Naive B cell (primary cell): ENCODE measurements around the gene TMEM63A. TPM values are rescaled to one million over a fixed set of nuclear protein-coding genes. Genes with fewer than 3 reads are reported as not detected.
"Not testable (repeated sequence)": the region's sequence is repeated elsewhere in the genome, so short reads cannot be mapped to it uniquely, and the experiment has no call there.

Source experiments
- ATAC-seq, 2 donors: fragments of 150-1000 bp; cut with Tn5 transposase; 2 replicates each; pipeline ENCODE4 v1.10.0; 2021; ENCODE audit warnings: low read depth in 2 of 2, mild to moderate bottlenecking in 2 of 2, moderate library complexity in 2 of 2
- DNase-seq: peaks from one replicate; pipeline ENCODE4 v3.0.0; 2022
- H3K27ac Mint-ChIP-seq, 6 donors: one replicate each; pipeline ENCODE4 v1.8.0; 2020 to 2022; ENCODE audit warnings: mild to moderate bottlenecking in 6 of 6, mixed read lengths in 6 of 6, moderate library complexity in 5 of 6, inconsistent platforms in 2 of 6
- H3K27me3 Mint-ChIP-seq, 3 donors: one replicate each; pipeline ENCODE4 v1.8.0; 2021 to 2022; ENCODE audit warnings: mixed read lengths in 3 of 3, mild to moderate bottlenecking in 1 of 3
- H3K36me3 Mint-ChIP-seq, 2 donors: one replicate each; pipeline ENCODE4 v1.8.0; 2020 to 2022; ENCODE audit warnings: mixed read lengths in 2 of 2, inconsistent platforms in 1 of 2, mild to moderate bottlenecking in 1 of 2
- H3K4me1 Mint-ChIP-seq, 3 donors: one replicate each; pipeline ENCODE4 v1.8.0; 2020 to 2022; ENCODE audit warnings: mixed read lengths in 3 of 3, inconsistent platforms in 1 of 3, mild to moderate bottlenecking in 1 of 3, moderate library complexity in 1 of 3
- H3K4me3 Mint-ChIP-seq, 8 donors: one replicate each; pipeline ENCODE4 v1.8.0; 2020 to 2022; ENCODE audit warnings: mild to moderate bottlenecking in 8 of 8, mixed read lengths in 8 of 8, moderate library complexity in 8 of 8, inconsistent platforms in 2 of 8
- H3K9me3 Mint-ChIP-seq, 7 donors: one replicate each; pipeline ENCODE4 v1.8.0; 2020 to 2022; ENCODE audit warnings: mixed read lengths in 7 of 7, mild to moderate bottlenecking in 5 of 7, inconsistent platforms in 2 of 7, moderate library complexity in 1 of 7
- polyA plus RNA-seq, 6 donors: library from polyadenylated mRNA; unstranded; fragments of 300-500 nt; fragmentation: Illumina TruSeq; gene quantifications; one replicate each; pipeline ENCODE4 v1.2.3, GENCODE V29; 2021; ENCODE audit warnings: low read depth in 6 of 6

TMEM63A gene
- polyA plus RNA-seq, 6 donors from 2014 or later: 10.6 to 38.5 (median 20.0) TPM

DNA sequence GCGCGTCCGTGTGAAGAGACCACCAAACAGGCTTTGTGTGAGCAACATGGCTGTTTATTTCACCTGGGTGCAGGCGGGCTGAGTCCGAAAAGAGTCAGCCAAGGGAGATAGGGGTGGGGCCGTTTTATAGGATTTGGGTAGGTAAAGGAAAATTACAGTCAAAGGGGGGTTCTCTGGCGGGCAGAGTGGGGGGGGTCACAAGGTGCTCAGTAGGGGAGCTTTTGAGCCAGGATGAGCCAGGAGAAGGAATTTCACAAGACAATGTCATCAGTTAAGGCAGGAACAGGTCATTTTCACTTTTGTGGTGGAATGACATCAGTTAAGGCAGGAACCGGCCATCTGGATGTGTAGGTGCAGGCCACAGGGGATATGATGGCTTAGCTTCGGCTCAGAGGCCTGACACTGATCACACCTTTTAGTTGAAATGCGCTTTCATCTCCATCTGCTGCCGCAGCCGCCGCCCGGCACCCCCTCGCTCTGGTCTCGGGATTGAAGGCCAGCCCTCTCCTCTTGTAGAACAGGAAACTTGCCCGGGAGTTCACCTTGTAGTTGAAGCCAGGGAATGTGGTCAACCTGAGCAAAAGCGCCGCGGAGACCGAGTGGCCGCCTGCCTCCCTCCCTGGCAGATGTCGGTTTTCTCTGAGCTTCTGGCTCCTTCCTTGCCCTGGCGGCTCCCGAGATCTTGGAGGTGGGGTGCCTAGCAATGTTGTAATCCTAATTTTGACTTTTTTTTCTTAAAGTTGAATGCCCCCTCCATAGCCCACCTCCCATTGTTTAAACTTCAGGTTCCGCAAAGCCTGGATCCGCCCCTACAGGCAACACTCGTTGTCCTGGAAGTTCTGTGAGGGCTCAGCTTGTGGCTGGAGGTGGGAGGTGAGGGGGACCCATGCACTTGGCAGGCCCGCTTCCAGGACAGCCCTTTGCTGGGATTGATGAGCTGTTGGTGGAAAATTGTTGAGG lies 71.3 kb downstream of the TMEM63A start:
- ATAC-seq, H3K9me3 Mint-ChIP-seq, H3K36me3 Mint-ChIP-seq, DNase-seq: not testable (repeated sequence)
- peaks cover 8 to 27% (median 8%) of the 10 kb centered on the region in 3 donors for H3K27me3 Mint-ChIP-seq
- peak overlapping the region in 2 of 6 donors; percentile 39 to 66 for H3K27ac Mint-ChIP-seq
- peaks cover 11 to 23% (median 14%) of the 10 kb centered on the region in 3 donors for H3K4me1 Mint-ChIP-seq
- peak overlapping the region; percentile 83 to 92 (median 87) for H3K4me3 Mint-ChIP-seq

DNA sequence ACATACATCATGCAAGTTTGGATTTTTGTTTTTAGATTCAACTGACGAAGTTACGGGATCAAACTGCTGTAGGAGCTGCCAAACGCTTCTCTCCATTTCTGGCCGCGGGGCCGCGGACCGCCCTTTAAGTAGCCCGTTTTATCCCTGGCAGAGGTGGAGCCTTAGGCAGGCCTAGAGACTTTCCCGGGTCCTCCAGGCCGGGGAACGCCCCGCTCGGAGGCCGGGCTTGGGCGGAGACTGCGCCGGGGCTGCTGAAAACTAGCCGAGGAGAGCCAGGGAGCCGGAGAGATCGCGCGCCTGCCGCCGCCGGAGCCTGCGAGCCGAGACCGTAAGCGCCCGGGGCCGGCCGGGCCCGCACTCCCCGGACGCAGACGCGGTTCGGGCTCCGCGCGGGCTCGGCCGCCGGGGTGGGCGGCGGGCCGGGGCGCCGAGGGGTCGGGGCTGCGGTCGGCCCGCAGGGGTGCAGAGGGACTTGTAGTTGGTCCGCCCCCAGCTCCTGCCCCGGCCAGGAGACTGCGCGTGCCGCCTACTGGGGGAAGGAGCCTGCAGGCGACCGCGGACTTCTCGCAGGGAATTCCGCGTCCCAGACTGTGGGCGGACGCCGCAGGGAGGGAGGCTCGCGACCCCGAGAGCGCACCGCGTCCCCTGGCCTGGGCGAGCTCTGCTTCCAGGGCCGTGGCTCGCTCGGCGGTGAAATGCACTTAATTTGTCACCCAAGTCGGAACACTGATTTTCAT lies 72.2 kb downstream of the TMEM63A start, which contains the start of gene EPHX1:
Gene EPHX1, plus strand, starts transcription at position 283 of the 737 bp plus-strand sequence. CDS start 18,606 bp downstream, outside the sequence.
- no peaks in the 10 kb centered on the region for H3K36me3 Mint-ChIP-seq
- peak; percentile 41 for DNase-seq
- peaks cover 8 to 27% (median 8%) of the 10 kb centered on the region in 3 donors for H3K27me3 Mint-ChIP-seq
- peaks cover 11 to 23% (median 14%) of the 10 kb centered on the region in 3 donors for H3K4me1 Mint-ChIP-seq
- ATAC-seq: peak; percentile 79 to 81
- peak within 1 kb of the TSS in 3 of 6 donors; percentile 30 to 66 (median 39) for H3K27ac Mint-ChIP-seq
- no peaks in the 10 kb centered on the region for H3K9me3 Mint-ChIP-seq
- peak within 1 kb of the TSS; percentile 83 to 92 (median 88) for H3K4me3 Mint-ChIP-seq

DNA sequence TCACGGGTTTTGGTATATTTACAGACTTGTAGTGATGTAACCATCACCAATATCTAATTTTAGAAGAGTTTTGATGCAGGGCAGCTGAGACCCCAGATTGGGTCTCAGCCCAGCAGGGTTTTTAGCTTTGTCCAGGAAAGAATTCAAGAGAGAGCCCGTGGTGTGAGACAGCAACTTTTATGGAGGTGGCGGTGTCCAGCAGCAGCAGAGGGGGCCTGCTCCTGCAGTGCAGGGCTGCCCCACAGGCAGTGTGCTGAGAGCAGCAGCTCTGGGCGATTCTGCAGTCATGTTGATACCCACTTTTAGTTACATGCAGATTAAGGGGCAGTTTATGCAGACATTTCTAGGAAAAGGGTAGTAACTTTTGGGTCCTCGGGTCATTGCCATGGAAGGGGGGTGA lies 74.0 kb downstream of the TMEM63A start:
- no peaks in the 10 kb centered on the region for H3K36me3 Mint-ChIP-seq
- no peak overlapping the region for H3K27ac Mint-ChIP-seq
- H3K27me3 Mint-ChIP-seq: peaks cover 8 to 27% (median 8%) of the 10 kb centered on the region in 3 donors
- ATAC-seq: no peak
- peak overlapping the region in 5 of 8 donors; percentile 6 to 86 (median 54) for H3K4me3 Mint-ChIP-seq
- DNase-seq: no peak
- H3K9me3 Mint-ChIP-seq: no peaks in the 10 kb centered on the region
- H3K4me1 Mint-ChIP-seq: peaks cover 14 to 23% (median 15%) of the 10 kb centered on the region in 3 donors

DNA sequence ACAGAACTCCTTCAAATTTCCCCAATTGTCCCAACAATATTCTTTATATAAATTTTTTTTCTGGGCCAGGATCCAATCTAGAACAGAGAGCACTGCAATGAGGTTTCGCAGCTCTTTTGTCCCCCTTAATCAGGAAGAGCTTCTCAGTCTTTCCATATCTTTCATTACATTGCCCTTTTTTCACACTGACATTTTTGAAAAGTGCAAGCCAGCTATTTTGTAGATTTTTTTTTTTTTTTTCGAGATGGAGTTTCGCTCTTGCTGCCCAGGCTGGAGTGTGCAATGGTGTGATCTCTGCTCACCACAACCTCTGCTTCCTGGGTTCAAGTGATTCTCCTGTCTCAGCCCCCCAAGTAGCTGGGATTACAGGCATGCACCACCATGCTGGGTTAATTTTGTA lies 75.4 kb downstream of the TMEM63A start:
- H3K36me3 Mint-ChIP-seq, H3K9me3 Mint-ChIP-seq, H3K4me3 Mint-ChIP-seq, ATAC-seq, H3K27ac Mint-ChIP-seq, DNase-seq: not testable (repeated sequence)
- Mint-ChIP-seq H3K4me1 (peaks cover 11 to 27% (median 14%) of the 10 kb centered on the region in 3 donors), H3K27me3 (peaks cover 8 to 27% (median 8%) of the 10 kb centered on the region in 3 donors)

DNA sequence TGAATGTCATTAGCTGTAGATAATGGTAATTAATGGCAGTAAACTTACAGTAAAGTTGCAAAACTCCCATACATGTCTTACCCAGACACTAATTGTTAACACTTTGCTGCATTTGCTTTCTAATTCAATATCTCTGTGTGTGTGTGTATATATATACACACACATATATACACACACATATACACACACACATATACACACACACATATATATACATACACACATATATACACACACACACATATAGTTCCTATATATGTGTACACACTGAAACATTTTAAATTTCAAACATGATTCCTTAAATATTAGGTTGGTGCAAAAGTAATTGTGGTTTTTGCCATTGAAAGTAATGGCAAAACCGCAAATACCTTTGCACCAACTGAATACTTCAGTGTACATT lies 75.9 kb downstream of the TMEM63A start:
- H3K27ac Mint-ChIP-seq: peak overlapping the region in 1 of 6 donors; percentile 57
- no peaks in the 10 kb centered on the region for H3K9me3 Mint-ChIP-seq
- no peaks in the 10 kb centered on the region for H3K36me3 Mint-ChIP-seq
- no peak overlapping the region for H3K4me3 Mint-ChIP-seq
- H3K27me3 Mint-ChIP-seq: peaks cover 8 to 27% (median 8%) of the 10 kb centered on the region in 3 donors
- no peak for ATAC-seq
- DNase-seq: no peak
- H3K4me1 Mint-ChIP-seq: peaks cover 11 to 22% (median 14%) of the 10 kb centered on the region in 3 donors

DNA sequence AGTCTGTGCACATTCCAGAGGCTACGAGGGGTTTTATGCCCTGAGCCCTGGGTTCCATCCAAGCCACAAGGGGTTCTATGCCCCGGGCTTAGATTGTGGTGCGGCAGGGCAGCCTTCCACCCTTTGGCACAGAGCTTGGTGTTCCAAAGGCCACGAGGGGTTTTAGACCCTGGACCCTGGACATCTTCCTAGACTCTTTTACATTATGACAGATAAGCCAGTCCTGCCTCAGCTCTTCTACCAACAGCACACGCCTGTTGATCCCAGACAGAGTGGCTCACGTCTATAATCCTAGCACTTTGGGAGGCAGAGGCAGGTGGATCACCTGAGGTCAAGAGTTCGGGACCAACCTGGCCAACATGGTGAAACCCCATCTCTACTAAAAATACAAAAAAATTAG lies 81.0 kb downstream of the TMEM63A start:
- DNase-seq, ATAC-seq: not testable (repeated sequence)
- H3K27ac Mint-ChIP-seq: peak overlapping the region in 1 of 6 donors; percentile 52

DNA sequence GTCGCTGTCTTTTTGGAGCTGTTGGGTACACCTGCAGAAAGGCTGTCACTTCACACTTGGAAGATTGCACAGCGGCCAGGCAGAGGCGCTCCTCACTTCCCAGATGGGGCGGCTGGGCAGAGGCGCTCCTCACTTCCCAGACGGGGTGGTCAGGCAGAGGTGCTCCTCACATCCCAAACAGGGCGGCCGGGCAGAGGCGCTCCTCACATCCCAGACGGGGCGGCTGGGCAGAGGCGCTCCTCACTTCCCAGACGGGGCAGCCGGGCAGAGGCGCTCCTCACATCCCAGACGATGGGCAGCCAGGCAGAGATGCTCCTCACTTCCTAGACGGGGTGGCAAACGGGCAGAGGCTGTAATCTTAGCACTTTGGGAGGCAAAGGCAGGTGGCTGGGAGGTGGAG lies 86.1 kb downstream of the TMEM63A start:
- not testable (repeated sequence) for H3K27ac Mint-ChIP-seq, H3K4me3 Mint-ChIP-seq, H3K4me1 Mint-ChIP-seq, DNase-seq, H3K27me3 Mint-ChIP-seq, ATAC-seq
- Mint-ChIP-seq H3K9me3 (peaks cover 0 to 14% (median 8%) of the 10 kb centered on the region in 7 donors), H3K36me3 (peaks cover 23 to 32% of the 10 kb centered on the region in 2 donors)

More for the DNA sequence above, 81.0 kb downstream of the TMEM63A start:
- not testable (repeated sequence) for H3K27me3 Mint-ChIP-seq, H3K9me3 Mint-ChIP-seq, H3K4me1 Mint-ChIP-seq, H3K36me3 Mint-ChIP-seq, H3K4me3 Mint-ChIP-seq

Other genes starting within 250 kb of the TMEM63A start
- gene ENAH, start 229.3 kb downstream of the TMEM63A start, polyA plus RNA-seq: 1 to 10 TPM in 4 of 6 donors, under 1 TPM in 2; 0.23 to 3.6 (median 2.0) TPM
- 100 to 1,000 TPM; 219 to 374 (median 278) TPM for gene SRP9, start 104.6 kb downstream of the TMEM63A start, polyA plus RNA-seq
- gene EPHX1, start 72.3 kb downstream of the TMEM63A start, polyA plus RNA-seq: 1 to 10 TPM in 3 of 6 donors, under 1 TPM in 2, not detected in 1; 0.24 to 1.1 (median 1.0) TPM
- gene LEFTY1, start 6.8 kb upstream of the TMEM63A start, polyA plus RNA-seq: not detected
- 10 to 100 TPM; 57.5 to 96.5 (median 68.7) TPM for gene PYCR2, start 41.9 kb upstream of the TMEM63A start, polyA plus RNA-seq
- gene LEFTY2, start 58.8 kb upstream of the TMEM63A start, polyA plus RNA-seq: not detected
- gene SDE2, start 117.0 kb upstream of the TMEM63A start, polyA plus RNA-seq: 10 to 100 TPM in 5 of 6 donors, 1 to 10 TPM in 1; 8.7 to 18.9 (median 11.4) TPM
- 1,000 to 10,000 TPM; 1,065 to 1,461 (median 1,242) TPM for gene H3-3A, start 180.3 kb upstream of the TMEM63A start, polyA plus RNA-seq